Astrocyte (in vitro differentiated cells and primary cell): Measurements from ENCODE around the gene DOCK11. TPM values are rescaled to one million over a fixed set of nuclear protein-coding genes. Genes with fewer than 3 reads are reported as not detected.
"Not testable (repeated sequence)": the region's sequence is repeated elsewhere in the genome, so short reads cannot be mapped to it uniquely, and the experiment has no call there.

ENCODE experiments used
- DNase-seq: peaks from one replicate; pipeline ENCODE4 v3.0.0-alpha.2; 2010; ENCODE audit warnings: low read depth
- FAIRE-seq: peaks from 2 replicates; lab custom pipeline; 2011; peaks lifted over from hg19 to GRCh38; lab: Jason Lieb, UNC
- H2AFZ ChIP-seq: 2 replicates; pipeline ENCODE4 v1.6.0; 2012; ENCODE audit warnings: low read depth, low read length, inconsistent platforms
- H3K27ac ChIP-seq: 2 replicates; pipeline ENCODE4 v1.5.1; 2011; ENCODE audit warnings: low read depth, low read length, inconsistent platforms
- H3K27me3 ChIP-seq: 2 replicates; pipeline ENCODE4 v1.6.0; 2011; ENCODE audit warnings: low read length, inconsistent platforms; ENCODE audit not compliant: insufficient read depth
- H3K36me3 ChIP-seq: 2 replicates; pipeline ENCODE4 v1.5.1; 2011; ENCODE audit warnings: low read length, inconsistent platforms; ENCODE audit not compliant: insufficient read depth
- H3K4me1 ChIP-seq: 2 replicates; pipeline ENCODE4 v1.5.1; 2011; ENCODE audit warnings: low read length, inconsistent platforms; ENCODE audit not compliant: insufficient read depth
- H3K4me2 ChIP-seq: 2 replicates; pipeline ENCODE4 v1.6.0; 2012; ENCODE audit warnings: low read length, inconsistent platforms
- H3K4me3 ChIP-seq: 2 replicates; pipeline ENCODE4 v1.5.1; 2011; ENCODE audit warnings: low read depth, mild to moderate bottlenecking, low read length, inconsistent platforms; ENCODE audit not compliant: insufficient read depth
- H3K79me2 ChIP-seq: 2 replicates; pipeline ENCODE4 v1.6.0; 2012; ENCODE audit warnings: mild to moderate bottlenecking, low read length, inconsistent platforms; ENCODE audit not compliant: insufficient read depth
- H3K9ac ChIP-seq: 2 replicates; pipeline ENCODE4 v1.6.0; 2012; ENCODE audit warnings: mild to moderate bottlenecking, low read length, inconsistent platforms
- H3K9me3 ChIP-seq: 2 replicates; pipeline ENCODE4 v1.5.1; 2012; ENCODE audit warnings: low read depth, mild to moderate bottlenecking, low read length, inconsistent platforms; ENCODE audit not compliant: insufficient read depth
- H4K20me1 ChIP-seq: 2 replicates; pipeline ENCODE4 v1.6.0; 2012; ENCODE audit warnings: low read length, inconsistent platforms; ENCODE audit not compliant: insufficient read depth
- H3K27ac Mint-ChIP-seq: one replicate; pipeline ENCODE4 v1.8.0; 2021; ENCODE audit warnings: mild to moderate bottlenecking, mixed read lengths; ENCODE audit not compliant: unreplicated experiment
- H3K27me3 Mint-ChIP-seq: one replicate; pipeline ENCODE4 v1.8.0; 2021; ENCODE audit warnings: low read depth, mixed read lengths; ENCODE audit not compliant: unreplicated experiment
- H3K36me3 Mint-ChIP-seq: one replicate; pipeline ENCODE4 v1.8.0; 2021; ENCODE audit warnings: low read depth, mixed read lengths; ENCODE audit not compliant: unreplicated experiment
- H3K4me1 Mint-ChIP-seq: one replicate; pipeline ENCODE4 v1.8.0; 2021; ENCODE audit warnings: low read depth, mixed read lengths; ENCODE audit not compliant: unreplicated experiment
- H3K4me3 Mint-ChIP-seq: one replicate; pipeline ENCODE4 v1.8.0; 2021; ENCODE audit warnings: mild to moderate bottlenecking, moderate library complexity, mixed read lengths; ENCODE audit not compliant: unreplicated experiment
- H3K9me3 Mint-ChIP-seq: one replicate; pipeline ENCODE4 v1.8.0; 2021; ENCODE audit warnings: mild to moderate bottlenecking, mixed read lengths; ENCODE audit not compliant: unreplicated experiment
- CTCF ChIP-seq: IDR thresholded peaks from 2 replicates; pipeline ENCODE4 v1.5.1; 2011; ENCODE audit warnings: low read depth, mild to moderate bottlenecking, inconsistent platforms, low read length, moderate library complexity; ENCODE audit not compliant: insufficient read depth
- EZH2 ChIP-seq: IDR thresholded peaks from 2 replicates; pipeline ENCODE4 v1.6.1; 2012; ENCODE audit warnings: mild to moderate bottlenecking, low read length, inconsistent platforms; ENCODE audit not compliant: insufficient read depth
- total RNA-seq: library from RNA; stranded (reverse); gene quantifications from 2 replicates; pipeline ENCODE4 v1.2.1, GENCODE V29; 2021

Gene DOCK11
- total RNA-seq, 1 donor from 2014 or later = 4.7 TPM

DNA sequence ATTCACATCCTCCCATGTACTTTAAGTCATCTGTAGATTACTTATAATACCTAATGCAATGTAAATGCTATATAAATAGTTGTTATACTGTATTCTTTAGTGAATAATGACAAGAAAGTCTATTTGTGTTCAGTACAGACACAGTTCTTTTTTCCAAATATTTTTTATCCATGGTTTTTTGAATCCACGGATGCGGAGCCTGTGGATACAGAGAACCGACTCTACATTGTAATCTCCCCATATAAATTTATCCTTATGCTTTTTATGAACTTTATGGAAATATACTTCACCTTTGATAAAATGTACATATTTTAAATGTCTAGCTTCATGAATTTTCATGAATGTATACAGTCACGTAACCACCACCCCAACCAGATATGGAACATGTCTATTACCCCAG, 88.2 kb downstream of the DOCK11 start:
- Histone ChIP-seq H3K27ac (no peak overlapping the region), H3K27me3 (no peaks in the 10 kb centered on the region), H3K9me3 (no peaks in the 10 kb centered on the region), H3K36me3 (no peaks in the 10 kb centered on the region), H2AFZ (no peak overlapping the region), H3K4me2 (no peak overlapping the region), H4K20me1 (no peaks in the 10 kb centered on the region), H3K9ac (no peak overlapping the region), H3K79me2 (no peaks in the 10 kb centered on the region), H3K4me3 (no peak overlapping the region), H3K4me1 (no peaks in the 10 kb centered on the region)
- Mint-ChIP-seq H3K27ac (no peak overlapping the region), H3K4me3 (no peak overlapping the region), H3K27me3 (no peaks in the 10 kb centered on the region), H3K9me3 (no peaks in the 10 kb centered on the region), H3K4me1 (no peaks in the 10 kb centered on the region), H3K36me3 (no peaks in the 10 kb centered on the region)
- TF ChIP-seq CTCF = no peak
- TF ChIP-seq EZH2 = no peak
- FAIRE-seq = no peak
- DNase-seq = no peak

DNA sequence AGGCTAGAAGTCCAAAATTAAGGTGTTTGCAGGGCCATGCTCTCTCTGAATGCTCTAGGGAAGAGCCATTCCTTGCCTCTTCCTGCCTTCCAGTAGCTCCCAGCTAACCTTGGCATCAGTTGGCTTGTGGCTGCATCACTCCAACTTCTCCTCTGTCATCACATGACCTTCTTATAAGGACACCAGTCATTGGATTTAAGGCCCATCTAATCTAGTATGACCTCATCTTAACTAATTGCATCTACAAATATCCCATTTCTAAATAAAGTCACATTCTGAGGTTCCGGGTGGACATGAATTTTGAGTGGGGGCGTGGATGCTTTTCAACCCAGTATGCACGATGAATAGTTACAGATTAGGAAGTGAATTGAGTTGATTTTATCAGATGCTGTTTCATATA, 89.7 kb downstream of the DOCK11 start:
- no peaks in the 10 kb centered on the region for H4K20me1 ChIP-seq
- peak; percentile 17 for FAIRE-seq
- H3K4me2 ChIP-seq = no peak overlapping the region
- no peaks in the 10 kb centered on the region for H3K4me1 ChIP-seq
- H3K9me3 ChIP-seq = no peaks in the 10 kb centered on the region
- Mint-ChIP-seq H3K27me3 (no peaks in the 10 kb centered on the region), H3K9me3 (no peaks in the 10 kb centered on the region), H3K4me1 (no peaks in the 10 kb centered on the region), H3K27ac (no peak overlapping the region), H3K4me3 (no peak overlapping the region), H3K36me3 (no peaks in the 10 kb centered on the region)
- TF ChIP-seq CTCF = no peak
- TF ChIP-seq EZH2 = no peak
- no peak for DNase-seq
- no peak overlapping the region for H3K27ac ChIP-seq
- no peaks in the 10 kb centered on the region for H3K27me3 ChIP-seq
- no peak overlapping the region for H3K4me3 ChIP-seq
- H3K36me3 ChIP-seq = no peaks in the 10 kb centered on the region
- no peak overlapping the region for H3K9ac ChIP-seq
- H2AFZ ChIP-seq = no peak overlapping the region
- no peaks in the 10 kb centered on the region for H3K79me2 ChIP-seq

DNA sequence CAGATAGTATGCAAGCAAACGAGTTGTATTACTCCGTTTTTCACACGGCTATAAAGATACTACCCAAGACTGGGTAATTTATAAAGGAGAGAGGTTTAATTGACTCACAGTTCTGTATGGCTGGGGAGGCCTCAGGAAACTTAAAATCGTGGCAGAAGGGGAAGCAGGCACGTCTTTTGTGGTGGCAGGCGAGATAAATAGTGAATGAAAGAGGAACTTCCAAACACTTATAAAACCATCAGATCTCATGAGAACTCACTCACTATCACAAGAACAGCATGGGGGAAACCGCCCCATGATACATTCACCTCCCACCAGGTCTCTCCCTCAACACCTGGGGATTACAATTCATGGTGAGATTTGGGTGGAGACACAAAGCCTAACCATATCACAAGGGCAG, 90.6 kb downstream of the DOCK11 start:
- not testable (repeated sequence) for H4K20me1 ChIP-seq, H3K4me1 Mint-ChIP-seq, H3K4me3 Mint-ChIP-seq, H3K27ac ChIP-seq, FAIRE-seq, H3K36me3 ChIP-seq, H3K79me2 ChIP-seq, H3K36me3 Mint-ChIP-seq, H3K9ac ChIP-seq, H3K4me1 ChIP-seq, H3K27me3 Mint-ChIP-seq, DNase-seq, H2AFZ ChIP-seq, H3K9me3 ChIP-seq, H3K27ac Mint-ChIP-seq, H3K4me2 ChIP-seq, H3K4me3 ChIP-seq, H3K9me3 Mint-ChIP-seq, H3K27me3 ChIP-seq
